Measurements from ENCODE around the gene MAML3. TPM values are rescaled to one million over a fixed set of nuclear protein-coding genes. Genes with fewer than 3 reads are reported as not detected.
A peak's percentile ranks its signal among the peaks of the same experiment; 100 is the strongest.

Gene MAML3
- total RNA-seq, 1 donor from 2014 or later, result 59.4 TPM

DNA sequence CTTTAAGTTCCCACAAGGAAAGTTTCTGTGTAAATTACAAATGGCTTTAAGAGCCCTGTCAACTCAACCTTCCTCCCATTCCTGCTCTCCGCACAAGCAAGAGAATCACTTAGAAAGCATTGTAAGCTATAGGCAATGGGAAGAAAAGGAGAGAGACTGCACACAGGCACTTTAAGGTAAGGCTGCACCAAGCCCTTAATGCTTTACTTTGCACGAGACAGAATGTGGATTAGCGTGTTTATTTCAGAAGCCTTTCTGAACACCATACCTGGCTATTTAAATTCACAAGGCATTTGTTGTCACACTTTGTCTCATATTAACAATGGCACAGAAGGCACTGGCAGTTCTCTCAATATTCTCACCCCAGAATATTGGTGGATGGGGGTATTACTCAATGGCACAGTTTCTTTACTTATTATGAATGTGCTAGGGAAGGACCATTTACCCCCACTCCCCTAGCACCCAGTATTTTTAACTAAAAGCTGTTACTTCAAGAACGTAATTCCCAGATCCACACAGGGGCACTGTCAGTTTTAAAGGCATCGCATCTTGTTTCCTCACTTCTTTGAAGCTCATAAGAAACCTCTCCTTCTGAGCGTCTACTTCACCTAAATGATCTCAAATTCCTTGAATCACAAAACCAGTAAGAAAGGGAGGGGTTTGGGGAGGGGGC is 150.0 kb downstream of the MAML3 start:
- Mint-ChIP-seq H3K27ac (ENCODE audit: unreplicated experiment) (peak overlapping the region; percentile 97), H3K27me3 (ENCODE audit: unreplicated experiment) (peaks cover 9% of the 10 kb centered on the region), H3K4me3 (ENCODE audit: unreplicated experiment) (peak overlapping the region; percentile 60), H3K4me1 (ENCODE audit: low read depth, unreplicated experiment) (peaks cover 69% of the 10 kb centered on the region), H3K9me3 (ENCODE audit: unreplicated experiment) (peaks cover 6% of the 10 kb centered on the region), H3K36me3 (ENCODE audit: unreplicated experiment) (no peaks in the 10 kb centered on the region)
- TF ChIP-seq, protein P1, sequence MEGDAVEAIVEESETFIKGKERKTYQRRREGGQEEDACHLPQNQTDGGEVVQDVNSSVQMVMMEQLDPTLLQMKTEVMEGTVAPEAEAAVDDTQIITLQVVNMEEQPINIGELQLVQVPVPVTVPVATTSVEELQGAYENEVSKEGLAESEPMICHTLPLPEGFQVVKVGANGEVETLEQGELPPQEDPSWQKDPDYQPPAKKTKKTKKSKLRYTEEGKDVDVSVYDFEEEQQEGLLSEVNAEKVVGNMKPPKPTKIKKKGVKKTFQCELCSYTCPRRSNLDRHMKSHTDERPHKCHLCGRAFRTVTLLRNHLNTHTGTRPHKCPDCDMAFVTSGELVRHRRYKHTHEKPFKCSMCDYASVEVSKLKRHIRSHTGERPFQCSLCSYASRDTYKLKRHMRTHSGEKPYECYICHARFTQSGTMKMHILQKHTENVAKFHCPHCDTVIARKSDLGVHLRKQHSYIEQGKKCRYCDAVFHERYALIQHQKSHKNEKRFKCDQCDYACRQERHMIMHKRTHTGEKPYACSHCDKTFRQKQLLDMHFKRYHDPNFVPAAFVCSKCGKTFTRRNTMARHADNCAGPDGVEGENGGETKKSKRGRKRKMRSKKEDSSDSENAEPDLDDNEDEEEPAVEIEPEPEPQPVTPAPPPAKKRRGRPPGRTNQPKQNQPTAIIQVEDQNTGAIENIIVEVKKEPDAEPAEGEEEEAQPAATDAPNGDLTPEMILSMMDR (IDR thresholded peaks at IDR 0.05; ENCODE audit: partially characterized antibody, unreplicated experiment), result no peak
- no peak for DNase-seq

DNA sequence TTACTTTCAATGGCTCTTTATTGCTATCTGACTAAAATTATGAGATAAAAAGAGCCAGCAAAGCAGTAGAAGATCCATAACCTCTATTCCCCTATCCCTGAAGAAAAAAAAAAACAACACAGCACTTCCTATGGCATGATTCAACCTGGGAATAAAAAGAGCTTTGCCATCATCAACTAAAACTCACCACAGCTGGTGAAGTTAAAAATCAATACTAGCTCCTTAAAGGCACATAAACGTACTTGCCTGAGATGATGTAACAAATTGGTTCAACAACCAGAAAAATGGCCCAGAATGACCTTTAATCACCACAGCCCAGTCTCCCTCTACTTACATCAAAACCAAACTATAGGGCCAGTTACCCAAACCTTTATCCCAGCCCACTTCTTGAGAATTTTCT is 153.8 kb downstream of the MAML3 start:
- DNase-seq, result no peak
- H3K4me1 Mint-ChIP-seq (ENCODE audit: low read depth, unreplicated experiment), result peaks cover 42% of the 10 kb centered on the region
- peak overlapping the region; percentile 36 for H3K27ac Mint-ChIP-seq (ENCODE audit: unreplicated experiment)
- peaks cover 13% of the 10 kb centered on the region for H3K36me3 Mint-ChIP-seq (ENCODE audit: unreplicated experiment)
- TF ChIP-seq, protein P1 (IDR thresholded peaks at IDR 0.05; ENCODE audit: partially characterized antibody, unreplicated experiment), result no peak
- peaks cover 8% of the 10 kb centered on the region for H3K9me3 Mint-ChIP-seq (ENCODE audit: unreplicated experiment)
- H3K4me3 Mint-ChIP-seq (ENCODE audit: unreplicated experiment), result no peak overlapping the region
- peaks cover 6% of the 10 kb centered on the region for H3K27me3 Mint-ChIP-seq (ENCODE audit: unreplicated experiment)

- Mint-ChIP-seq H3K4me3 (ENCODE audit: unreplicated experiment) (no peak overlapping the region), H3K36me3 (ENCODE audit: unreplicated experiment) (no peaks in the 10 kb centered on the region), H3K27me3 (ENCODE audit: unreplicated experiment) (peaks cover 2% of the 10 kb centered on the region), H3K9me3 (ENCODE audit: unreplicated experiment) (peaks cover 17% of the 10 kb centered on the region), H3K27ac (ENCODE audit: unreplicated experiment) (peak overlapping the region; percentile 82), H3K4me1 (ENCODE audit: low read depth, unreplicated experiment) (peaks cover 37% of the 10 kb centered on the region)
- no peak for DNase-seq
- TF ChIP-seq, protein P1 (IDR thresholded peaks at IDR 0.05; ENCODE audit: partially characterized antibody, unreplicated experiment), result no peak
Observed at GRCh38 chr4:139988863-139989765, 164.9 kb downstream of the MAML3 start.

GRCh38 chr4:139987502-139987850 is 166.5 kb downstream of the MAML3 start:
- H3K27ac Mint-ChIP-seq (ENCODE audit: unreplicated experiment), result peak overlapping the region; percentile 98
- peaks cover 2% of the 10 kb centered on the region for H3K27me3 Mint-ChIP-seq (ENCODE audit: unreplicated experiment)
- H3K36me3 Mint-ChIP-seq (ENCODE audit: unreplicated experiment), result no peaks in the 10 kb centered on the region
- no peak for DNase-seq
- TF ChIP-seq, protein P1 (IDR thresholded peaks at IDR 0.05; ENCODE audit: partially characterized antibody, unreplicated experiment), result no peak
- H3K4me1 Mint-ChIP-seq (ENCODE audit: low read depth, unreplicated experiment), result peaks cover 44% of the 10 kb centered on the region
- peaks cover 17% of the 10 kb centered on the region for H3K9me3 Mint-ChIP-seq (ENCODE audit: unreplicated experiment)
- peak overlapping the region; percentile 77 for H3K4me3 Mint-ChIP-seq (ENCODE audit: unreplicated experiment)
